Measurements from ENCODE around the gene CTSF. TPM values are rescaled to one million over a fixed set of nuclear protein-coding genes. Genes with fewer than 3 reads are reported as not detected.
"Not testable (repeated sequence)": the region's sequence is repeated elsewhere in the genome, so short reads cannot be mapped to it uniquely, and the experiment has no call there.

Gene CTSF
- total and polyA plus RNA-seq, 3 experiments from 2014 or later: 5.6 to 20.6 (median 6.0) TPM

GRCh38 chr11:66541892-66542291 lies 26.5 kb downstream of the CTSF start:
- peaks cover 7% of the 10 kb centered on the region for H3K36me3 ChIP-seq (ENCODE audit: insufficient read depth, low read length)
- no peaks in the 10 kb centered on the region for H3K9me3 ChIP-seq (ENCODE audit: low read length)
- peak overlapping the region; percentile 60 to 96 (median 89) for H3K27ac Mint-ChIP-seq
- H3K4me3 Mint-ChIP-seq: peak overlapping the region; percentile 22 to 72 (median 57)
- no peak overlapping the region for H3K27ac ChIP-seq (ENCODE audit: low read depth, low read length)
- POLR2A ChIA-PET: interaction anchor here (0.6 to 0.9 kb wide), 2 partner anchors 17 to 27 kb away, joined by 3 read pairs; partner anchors contain the start of gene CTSF
- peaks cover 32% of the 10 kb centered on the region for H3K4me1 ChIP-seq (ENCODE audit: insufficient read depth, low read length)
- H3K4me3 ChIP-seq (ENCODE audit: low read length): no peak overlapping the region
- H3K27me3 ChIP-seq (ENCODE audit: insufficient read depth, low read length, poor library complexity, severe bottlenecking): no peaks in the 10 kb centered on the region
- H3K9me3 Mint-ChIP-seq: no peaks in the 10 kb centered on the region
- H3K4me1 Mint-ChIP-seq: peaks cover 39 to 52% (median 49%) of the 10 kb centered on the region in 3 donors
- H3K27me3 Mint-ChIP-seq: no peaks in the 10 kb centered on the region
- peaks cover 0 to 65% (median 15%) of the 10 kb centered on the region in 3 donors for H3K36me3 Mint-ChIP-seq
- no peak for DNase-seq
- CTCF ChIA-PET: interaction anchor here (0.5 kb wide), 1 partner anchor 42 kb away, joined by 3 read pairs; no protein-coding TSS in a partner anchor

- H3K27me3 ChIP-seq (ENCODE audit: insufficient read depth, low read length, poor library complexity, severe bottlenecking); H3K4me3 Mint-ChIP-seq; DNase-seq; H3K36me3 ChIP-seq (ENCODE audit: insufficient read depth, low read length); H3K4me3 ChIP-seq (ENCODE audit: low read length); CTCF ChIA-PET; POLR2A ChIA-PET; H3K27me3 Mint-ChIP-seq; H3K9me3 Mint-ChIP-seq; H3K9me3 ChIP-seq (ENCODE audit: low read length); H3K27ac ChIP-seq (ENCODE audit: low read depth, low read length): not testable (repeated sequence)
- Mint-ChIP-seq H3K27ac (peak overlapping the region in 3 of 8 donors; percentile 14 to 96 (median 38)), H3K4me1 (peaks cover 39 to 45% (median 42%) of the 10 kb centered on the region in 3 donors), H3K36me3 (peaks cover 4 to 74% (median 15%) of the 10 kb centered on the region in 3 donors)
- H3K4me1 ChIP-seq (ENCODE audit: insufficient read depth, low read length): peaks cover 29% of the 10 kb centered on the region
These were observed 27.8 kb downstream of the CTSF start for GRCh38 chr11:66540598-66540997.

DNA sequence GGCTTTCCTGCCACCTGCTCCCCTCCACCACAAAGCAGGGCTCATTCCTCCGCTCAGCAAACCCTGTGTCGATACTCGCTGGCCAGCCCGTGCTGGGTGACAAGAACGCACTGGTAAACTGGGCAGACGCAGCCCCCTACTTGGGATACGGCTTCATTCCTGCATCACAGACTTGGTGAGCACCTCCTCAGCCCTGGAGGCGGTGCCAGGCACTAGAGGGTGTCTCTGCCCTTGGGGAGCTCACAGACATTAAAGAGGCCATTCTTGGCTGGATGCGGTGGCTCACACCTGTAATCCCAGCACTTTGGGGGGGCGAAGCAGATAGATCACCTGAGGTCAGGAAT lies 28.6 kb downstream of the CTSF start:
- Histone ChIP-seq H3K27me3 (ENCODE audit: insufficient read depth, low read length, poor library complexity, severe bottlenecking) (no peaks in the 10 kb centered on the region), H3K27ac (ENCODE audit: low read depth, low read length) (no peak overlapping the region), H3K36me3 (ENCODE audit: insufficient read depth, low read length) (peaks cover 7% of the 10 kb centered on the region), H3K4me1 (ENCODE audit: insufficient read depth, low read length) (peaks cover 22% of the 10 kb centered on the region), H3K4me3 (ENCODE audit: low read length) (no peak overlapping the region), H3K9me3 (ENCODE audit: low read length) (no peaks in the 10 kb centered on the region)
- Mint-ChIP-seq H3K4me1 (peaks cover 35 to 39% (median 35%) of the 10 kb centered on the region in 3 donors), H3K4me3 (no peak overlapping the region), H3K27me3 (no peaks in the 10 kb centered on the region), H3K36me3 (peaks cover 5 to 75% (median 15%) of the 10 kb centered on the region in 3 donors), H3K9me3 (no peaks in the 10 kb centered on the region), H3K27ac (peak overlapping the region in 1 of 8 donors; percentile 10)
- ChIA-PET CTCF (no interaction called here), POLR2A (no interaction called here)
- no peak for DNase-seq

DNA sequence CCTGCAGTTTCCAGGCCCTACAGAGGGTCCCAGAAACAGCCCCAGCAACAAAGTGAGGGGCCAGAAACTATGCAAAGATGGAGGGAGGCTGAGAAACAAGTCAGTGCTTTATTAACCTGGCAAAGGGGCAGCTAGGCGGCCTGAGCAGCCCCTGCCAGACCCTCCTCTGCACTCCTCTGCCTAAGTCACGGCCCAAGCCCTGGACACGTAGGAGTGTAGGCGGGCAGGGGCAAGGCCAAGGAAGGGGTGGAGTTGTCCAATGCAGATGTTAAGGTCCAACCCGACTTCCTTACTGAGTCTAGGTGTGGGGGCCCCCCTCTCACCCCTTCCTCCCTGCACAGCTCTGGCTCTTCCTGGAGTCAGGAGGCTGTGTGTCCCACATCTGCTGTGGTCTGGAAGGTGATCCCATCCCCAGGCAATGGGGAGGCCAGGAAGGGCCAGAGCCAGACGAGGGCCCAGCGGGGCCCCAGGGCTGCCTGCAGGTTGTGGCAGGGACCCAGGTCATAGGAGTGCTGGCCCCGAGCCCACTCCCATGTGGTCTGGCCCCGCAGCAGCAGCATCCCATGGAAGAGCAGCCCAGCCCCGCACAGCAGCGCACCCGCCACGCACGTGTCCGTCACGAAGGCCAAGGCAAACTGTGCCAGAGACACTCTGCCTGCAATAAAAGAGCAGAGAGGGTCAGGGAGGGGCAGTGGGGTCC lies 29.1 kb downstream of the CTSF start:
- peaks cover 7% of the 10 kb centered on the region for H3K36me3 ChIP-seq (ENCODE audit: insufficient read depth, low read length)
- H3K27ac ChIP-seq (ENCODE audit: low read depth, low read length): no peak overlapping the region
- H3K9me3 ChIP-seq (ENCODE audit: low read length): no peaks in the 10 kb centered on the region
- no peak for DNase-seq
- Mint-ChIP-seq H3K4me1 (peaks cover 31 to 35% (median 33%) of the 10 kb centered on the region in 3 donors), H3K27me3 (no peaks in the 10 kb centered on the region), H3K36me3 (peaks cover 5 to 75% (median 15%) of the 10 kb centered on the region in 3 donors), H3K9me3 (no peaks in the 10 kb centered on the region), H3K4me3 (no peak overlapping the region), H3K27ac (peak overlapping the region in 1 of 8 donors; percentile 78)
- ChIA-PET POLR2A (no interaction called here), CTCF (no interaction called here)
- H3K4me1 ChIP-seq (ENCODE audit: insufficient read depth, low read length): peaks cover 18% of the 10 kb centered on the region
- H3K27me3 ChIP-seq (ENCODE audit: insufficient read depth, low read length, poor library complexity, severe bottlenecking): no peaks in the 10 kb centered on the region
- H3K4me3 ChIP-seq (ENCODE audit: low read length): no peak overlapping the region

DNA sequence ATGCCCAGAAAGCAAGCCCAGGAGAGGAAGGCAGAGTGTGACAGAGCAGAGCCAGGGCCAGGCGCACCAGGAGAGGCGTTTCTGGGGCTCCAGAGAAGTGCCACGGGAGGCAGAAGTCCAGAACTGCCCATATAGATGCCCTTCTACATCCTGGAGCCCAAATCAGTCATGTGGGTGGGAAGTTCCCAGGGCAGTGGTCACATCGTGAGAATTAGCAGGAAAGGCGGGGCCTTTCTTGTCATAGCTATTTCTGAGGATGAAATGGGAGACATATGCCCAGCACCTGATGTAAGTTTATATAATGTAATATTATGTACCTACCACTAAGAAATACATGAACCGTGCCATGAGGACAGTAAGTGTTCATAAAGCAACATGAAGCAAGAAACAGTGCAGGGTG lies 35.6 kb downstream of the CTSF start:
- Mint-ChIP-seq H3K4me1 (peaks cover 5 to 11% (median 9%) of the 10 kb centered on the region in 3 donors), H3K36me3 (peaks cover 5 to 53% (median 7%) of the 10 kb centered on the region in 3 donors), H3K4me3 (no peak overlapping the region), H3K27me3 (peaks cover 0 to 1% of the 10 kb centered on the region in 2 donors), H3K9me3 (no peaks in the 10 kb centered on the region), H3K27ac (peak overlapping the region in 3 of 8 donors; percentile 35 to 66 (median 55))
- Histone ChIP-seq H3K4me3 (ENCODE audit: low read length) (no peak overlapping the region), H3K27ac (ENCODE audit: low read depth, low read length) (no peak overlapping the region), H3K27me3 (ENCODE audit: insufficient read depth, low read length, poor library complexity, severe bottlenecking) (no peaks in the 10 kb centered on the region), H3K4me1 (ENCODE audit: insufficient read depth, low read length) (no peaks in the 10 kb centered on the region), H3K9me3 (ENCODE audit: low read length) (no peaks in the 10 kb centered on the region), H3K36me3 (ENCODE audit: insufficient read depth, low read length) (no peaks in the 10 kb centered on the region)
- no peak for DNase-seq
- ChIA-PET POLR2A (no interaction called here), CTCF (interaction anchor here (0.8 kb wide), 1 partner anchor 13 kb away, joined by 4 read pairs; the partner anchor contains the start of gene ZDHHC24)

DNA sequence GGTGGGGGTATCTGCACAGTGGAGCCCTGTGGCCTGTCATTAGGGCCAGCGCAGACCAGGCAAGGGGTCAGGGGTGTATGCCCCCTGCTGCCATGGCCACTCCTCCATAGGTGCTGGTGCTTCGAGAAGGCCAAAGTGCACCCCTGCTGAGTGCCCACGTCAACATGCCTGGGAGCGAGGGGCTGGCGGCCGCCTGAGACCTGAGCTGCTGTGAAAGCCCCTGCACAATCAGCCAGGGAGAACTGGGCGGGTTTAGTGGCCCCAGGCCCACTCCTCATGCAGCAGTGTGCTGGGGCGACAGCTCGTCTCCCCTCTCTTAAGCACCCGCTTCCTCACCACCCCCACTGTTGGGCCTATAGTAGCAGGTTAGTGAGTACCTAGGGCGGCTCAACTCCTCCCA lies 36.6 kb downstream of the CTSF start:
- Mint-ChIP-seq H3K27me3 (peaks cover 0 to 1% of the 10 kb centered on the region in 2 donors), H3K27ac (no peak overlapping the region), H3K36me3 (peaks cover 5 to 52% (median 6%) of the 10 kb centered on the region in 3 donors), H3K4me3 (no peak overlapping the region), H3K4me1 (peaks cover 5 to 11% (median 9%) of the 10 kb centered on the region in 3 donors), H3K9me3 (no peaks in the 10 kb centered on the region)
- CTCF ChIA-PET: no interaction called here
- Histone ChIP-seq H3K4me3 (ENCODE audit: low read length) (no peak overlapping the region), H3K9me3 (ENCODE audit: low read length) (no peaks in the 10 kb centered on the region), H3K36me3 (ENCODE audit: insufficient read depth, low read length) (no peaks in the 10 kb centered on the region), H3K4me1 (ENCODE audit: insufficient read depth, low read length) (no peaks in the 10 kb centered on the region), H3K27ac (ENCODE audit: low read depth, low read length) (no peak overlapping the region), H3K27me3 (ENCODE audit: insufficient read depth, low read length, poor library complexity, severe bottlenecking) (no peaks in the 10 kb centered on the region)
- no peak for DNase-seq
- POLR2A ChIA-PET: no interaction called here

- Mint-ChIP-seq H3K9me3 (no peaks in the 10 kb centered on the region), H3K4me1 (peaks cover 5 to 11% (median 9%) of the 10 kb centered on the region in 3 donors), H3K4me3 (no peak overlapping the region), H3K27ac (peak overlapping the region in 3 of 8 donors; percentile 51 to 88 (median 68)), H3K36me3 (peaks cover 5 to 51% (median 6%) of the 10 kb centered on the region in 3 donors), H3K27me3 (peaks cover 0 to 1% of the 10 kb centered on the region in 2 donors)
- Histone ChIP-seq H3K27ac (ENCODE audit: low read depth, low read length) (no peak overlapping the region), H3K36me3 (ENCODE audit: insufficient read depth, low read length) (peaks cover 1% of the 10 kb centered on the region), H3K27me3 (ENCODE audit: insufficient read depth, low read length, poor library complexity, severe bottlenecking) (no peaks in the 10 kb centered on the region), H3K9me3 (ENCODE audit: low read length) (no peaks in the 10 kb centered on the region), H3K4me1 (ENCODE audit: insufficient read depth, low read length) (no peaks in the 10 kb centered on the region), H3K4me3 (ENCODE audit: low read length) (no peak overlapping the region)
- no peak for DNase-seq
- ChIA-PET POLR2A (no interaction called here), CTCF (no interaction called here)
These were observed 37.3 kb downstream of the CTSF start for GRCh38 chr11:66530927-66531709.

GRCh38 chr11:66529655-66530054 lies 38.8 kb downstream of the CTSF start:
- H3K27ac ChIP-seq (ENCODE audit: low read depth, low read length): no peak overlapping the region
- H3K4me1 ChIP-seq (ENCODE audit: insufficient read depth, low read length): no peaks in the 10 kb centered on the region
- H3K27me3 ChIP-seq (ENCODE audit: insufficient read depth, low read length, poor library complexity, severe bottlenecking): no peaks in the 10 kb centered on the region
- H3K4me3 ChIP-seq (ENCODE audit: low read length): no peak overlapping the region
- peak overlapping the region in 1 of 8 donors; percentile 78 for H3K27ac Mint-ChIP-seq
- no peaks in the 10 kb centered on the region for H3K9me3 Mint-ChIP-seq
- CTCF ChIA-PET: no interaction called here
- peaks cover 0 to 49% (median 11%) of the 10 kb centered on the region in 3 donors for H3K36me3 Mint-ChIP-seq
- no peak overlapping the region for H3K4me3 Mint-ChIP-seq
- no peaks in the 10 kb centered on the region for H3K9me3 ChIP-seq (ENCODE audit: low read length)
- DNase-seq: no peak
- POLR2A ChIA-PET: no interaction called here
- peaks cover 4% of the 10 kb centered on the region for H3K36me3 ChIP-seq (ENCODE audit: insufficient read depth, low read length)
- H3K27me3 Mint-ChIP-seq: peaks cover 0 to 1% of the 10 kb centered on the region in 2 donors
- peaks cover 5 to 9% (median 7%) of the 10 kb centered on the region in 3 donors for H3K4me1 Mint-ChIP-seq

Measured in CD8-positive, alpha-beta memory T cell (primary cell).